ENCODE measurements around the gene MISP.

Gene MISP

GRCh38 chr19:811506-812048 is 60.7 kb downstream of the MISP start:
- no peak for FAIRE-seq

GRCh38 chr19:812049-812746 is 61.3 kb downstream of the MISP start:
- no peak for FAIRE-seq

DNA sequence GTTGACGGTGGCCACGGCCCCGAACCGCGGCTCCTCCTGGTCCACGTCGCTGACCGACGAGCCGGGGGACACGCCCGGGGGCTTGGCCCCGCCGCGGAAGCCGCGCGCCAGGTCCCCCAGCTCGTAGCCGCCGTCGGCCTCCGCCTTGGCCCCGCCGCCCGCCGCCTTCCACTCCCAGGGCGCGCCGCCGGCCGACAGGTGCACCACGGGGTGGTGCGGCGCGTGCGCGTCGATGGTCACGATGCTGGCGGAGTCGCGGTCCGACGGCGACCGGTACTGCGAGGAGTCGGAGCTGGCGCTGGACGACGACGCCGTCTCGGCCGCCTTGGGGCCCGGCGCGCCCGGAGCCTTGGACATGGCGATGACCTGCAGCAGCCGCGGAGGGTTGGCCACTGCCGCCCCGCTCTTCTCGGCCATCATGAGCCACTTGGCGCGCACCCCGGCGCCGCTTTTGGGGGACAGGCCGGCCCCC is 61.9 kb downstream of the MISP start:
- no peak for FAIRE-seq

GRCh38 chr19:813219-814151 is 62.6 kb downstream of the MISP start:
- FAIRE-seq: no peak
